T-helper 2 cell treated with Interferon-gamma antibody and Interleukin-4, amounts not matched to agents 100 ng/mL and 5 ng/mL, for 36 hours (primary cell): ENCODE results near the gene PRG2. TPM values are rescaled to one million over a fixed set of nuclear protein-coding genes. Genes with fewer than 3 reads are reported as not detected.

Experiments
- intact Hi-C: fragments of 100-400 bp; cut with micrococcal nuclease; formaldehyde crosslinking; loops from one replicate; pipeline ENCODE4 v1.15.1; 2023
- total RNA-seq: library from RNA; stranded (reverse); gene quantifications from 2 replicates; pipeline ENCODE4 v1.2.3, GENCODE V29; 2022

PRG2 gene
- total RNA-seq, 1 donor from 2014 or later = 0.45 TPM

DNA sequence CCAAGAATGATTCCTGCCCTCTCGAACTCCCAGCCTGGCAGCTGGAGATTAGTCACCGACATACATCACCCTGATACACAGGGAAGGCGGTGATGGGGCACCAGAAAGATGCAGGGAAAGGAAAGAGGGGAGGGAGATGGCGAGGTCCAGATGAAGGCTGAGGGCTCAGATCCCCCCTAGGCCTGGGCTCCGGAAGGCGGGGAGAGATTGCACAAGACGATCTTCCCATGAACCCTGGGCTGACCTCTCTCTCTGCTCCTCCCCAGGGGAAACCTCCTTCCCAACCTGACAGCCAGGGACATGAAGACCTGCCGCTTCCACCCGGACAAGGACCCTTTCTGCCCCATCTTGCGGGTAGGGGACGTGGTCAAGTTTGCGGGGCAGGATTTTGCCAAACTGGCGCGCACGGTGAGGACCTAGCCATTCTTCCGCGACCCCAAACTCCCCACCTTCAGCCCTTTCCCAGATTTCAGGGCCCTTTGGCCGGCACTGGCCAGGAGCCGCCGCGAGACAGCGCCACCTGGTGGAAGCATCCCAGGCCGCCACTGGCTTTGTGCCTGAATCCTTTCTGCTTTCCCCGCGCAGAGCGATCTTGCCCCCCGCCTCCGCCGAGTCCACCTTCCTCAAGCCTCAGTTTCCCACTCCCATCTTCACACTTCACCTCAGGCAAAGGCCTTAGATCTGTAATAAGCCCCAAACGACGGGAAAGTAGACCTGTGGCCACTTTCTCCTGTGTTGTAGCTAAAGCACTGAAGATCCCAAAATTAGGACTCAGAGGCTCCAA is 40.8 kb downstream of the PRG2 start:
- intact Hi-C loops = loop anchor here (5.0 kb wide), 2 partner anchors 108 to 507 kb away; no protein-coding TSS in a partner anchor

DNA sequence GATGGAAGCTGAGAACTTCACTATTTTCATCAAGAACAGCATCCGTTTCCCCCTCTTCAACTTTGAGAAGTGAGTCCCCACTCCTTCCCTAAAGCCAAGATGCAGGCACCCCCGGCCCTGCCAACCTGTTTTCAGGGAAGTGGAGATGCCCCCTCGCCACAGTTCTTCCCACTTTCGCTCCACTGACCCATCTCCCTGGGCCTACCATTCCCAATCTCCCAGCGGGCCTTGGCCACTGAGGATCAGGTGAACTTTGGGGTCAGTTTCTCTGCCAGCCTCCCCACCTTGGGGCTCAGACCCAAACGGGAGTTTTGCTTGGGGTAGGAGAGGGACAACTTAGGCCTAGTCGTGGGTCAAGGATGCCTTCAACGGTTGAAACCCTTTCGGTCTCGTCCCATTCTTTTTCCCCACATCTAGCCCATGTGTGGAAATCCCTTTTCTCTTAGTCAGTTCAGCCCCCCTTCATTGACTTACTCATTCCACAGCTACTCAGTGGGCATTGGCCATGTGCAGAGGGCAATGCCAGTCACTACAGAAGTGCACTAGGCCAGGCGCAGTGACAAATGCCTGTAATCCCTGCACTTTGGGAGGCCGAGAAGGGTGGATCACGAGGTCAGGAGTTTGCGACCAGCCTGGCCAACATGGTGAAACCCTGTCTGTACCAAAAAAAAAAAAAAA is 41.7 kb downstream of the PRG2 start:
- intact Hi-C loops = loop anchor here (5.0 kb wide), 2 partner anchors 109 to 506 kb away; no protein-coding TSS in a partner anchor

DNA sequence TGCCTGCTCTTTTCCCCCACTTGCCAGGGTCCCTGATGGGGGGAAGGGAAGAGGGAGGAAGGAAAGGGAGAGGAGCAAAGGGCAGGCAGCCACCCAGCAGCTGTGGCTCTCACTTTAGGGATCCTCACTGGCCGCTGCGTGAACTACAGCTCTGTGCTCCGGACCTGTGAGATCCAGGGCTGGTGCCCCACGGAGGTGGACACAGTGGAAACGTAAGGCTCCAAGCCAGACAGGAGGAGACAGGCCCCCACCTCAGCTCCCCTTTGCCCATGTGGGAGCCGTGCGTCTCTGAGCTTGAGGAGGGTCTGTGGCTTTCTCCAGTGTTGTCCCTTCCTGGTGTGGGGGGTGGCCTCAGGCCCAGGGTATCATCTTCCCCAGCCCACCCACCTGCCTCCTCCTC is 42.4 kb downstream of the PRG2 start:
- intact Hi-C loops = loop anchor here (5.0 kb wide), 2 partner anchors 109 to 506 kb away; no protein-coding TSS in a partner anchor

DNA sequence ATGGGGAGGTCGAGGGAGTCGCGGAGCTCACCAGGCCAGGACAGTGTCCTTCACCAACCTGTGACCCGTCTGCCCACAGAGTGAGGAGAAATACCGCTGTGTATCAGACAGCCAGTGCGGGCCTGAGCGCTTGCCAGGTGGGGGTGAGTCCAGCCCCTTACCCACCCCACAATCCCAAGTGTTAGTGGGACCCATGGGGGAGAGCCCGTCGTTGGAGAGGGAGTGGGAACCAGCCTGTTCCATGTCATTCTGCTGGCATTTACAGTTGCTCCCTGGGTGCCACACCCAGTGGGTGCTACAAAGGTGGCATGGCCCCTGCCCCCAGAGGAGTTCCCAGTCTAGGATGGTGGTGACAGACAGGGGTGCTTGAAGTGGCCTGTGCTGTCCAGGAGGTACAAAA is 43.1 kb downstream of the PRG2 start:
- intact Hi-C loops = loop anchor here (5.0 kb wide), 2 partner anchors 110 to 505 kb away; no protein-coding TSS in a partner anchor

DNA sequence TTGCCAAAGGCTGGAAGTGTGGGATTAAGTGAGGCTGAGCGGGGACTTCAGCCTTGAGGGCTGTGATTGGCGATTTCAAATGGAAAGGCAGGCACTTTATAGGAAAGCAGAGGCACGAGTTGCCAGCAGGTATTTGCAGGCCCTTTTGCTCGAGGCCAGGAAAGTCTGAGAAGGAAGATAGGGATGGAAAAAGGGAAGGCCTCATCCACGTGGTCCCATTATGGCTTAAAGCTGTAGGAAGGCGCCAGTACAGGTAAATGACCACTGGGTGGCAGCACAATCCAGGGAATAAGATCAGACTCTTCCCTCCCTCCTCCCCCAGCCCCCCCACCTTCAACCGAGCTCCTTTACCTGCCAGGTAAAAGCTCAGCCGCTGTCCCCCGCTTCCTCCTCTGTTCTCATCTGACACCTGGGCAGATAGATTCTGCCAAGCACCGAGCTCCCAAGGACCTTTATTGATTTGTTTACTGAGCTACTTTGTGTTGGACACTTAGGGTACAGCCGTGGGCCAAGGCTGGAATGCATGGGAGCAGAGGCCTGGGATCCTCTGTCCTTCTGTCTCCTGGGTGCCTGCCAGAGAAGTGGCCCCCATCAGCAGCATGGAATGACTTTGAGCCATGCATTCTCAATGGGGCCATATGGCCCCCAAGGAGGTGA is 44.8 kb downstream of the PRG2 start:
- intact Hi-C loops = loop anchor here (1.0 to 5.0 kb wide), 6 partner anchors 112 to 503 kb away; no protein-coding TSS in a partner anchor

DNA sequence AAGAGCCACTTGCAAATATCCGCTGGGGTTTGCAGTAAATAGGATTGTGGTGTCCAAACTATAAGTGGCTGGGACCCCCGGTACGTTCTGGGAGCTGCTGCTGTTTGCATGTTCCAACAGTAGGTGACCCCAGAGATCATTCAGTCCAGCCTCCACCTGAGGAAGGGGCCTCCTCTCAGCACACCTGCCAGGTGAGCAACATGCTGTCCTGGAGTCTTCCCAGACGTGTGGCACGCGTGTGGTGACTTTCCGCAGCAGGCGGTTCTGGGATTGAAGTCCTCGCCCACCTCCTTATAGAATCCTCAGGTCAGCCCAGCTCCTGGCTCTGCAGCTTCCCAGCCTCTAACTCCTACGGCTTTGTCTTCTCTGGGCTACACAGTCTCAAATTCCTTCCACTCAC is 45.6 kb downstream of the PRG2 start:
- intact Hi-C loops = loop anchor here (1.0 to 5.0 kb wide), 6 partner anchors 112 to 503 kb away; no protein-coding TSS in a partner anchor

DNA sequence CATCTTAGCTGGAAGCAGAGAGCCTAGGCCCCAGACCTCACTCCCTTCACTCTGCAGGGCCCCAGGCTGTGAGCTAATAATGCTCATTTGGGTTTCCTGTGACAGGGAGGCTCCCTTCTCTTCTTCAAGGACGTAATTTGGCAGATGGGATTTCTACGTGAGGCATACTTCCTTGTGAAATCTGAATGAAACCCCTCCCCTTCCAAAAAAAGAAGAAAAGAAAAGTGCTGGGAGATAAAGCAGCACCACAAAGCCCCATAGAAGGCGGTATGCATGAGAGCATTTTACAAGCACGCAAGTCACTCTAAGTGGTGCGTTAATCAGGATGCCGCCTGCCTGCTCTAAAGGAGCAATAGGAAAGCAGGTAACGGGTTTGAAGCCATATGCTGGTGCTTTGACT is 46.6 kb downstream of the PRG2 start:
- intact Hi-C loops = loop anchor here (2.0 kb wide), 1 partner anchor 297 kb away; no protein-coding TSS in a partner anchor

DNA sequence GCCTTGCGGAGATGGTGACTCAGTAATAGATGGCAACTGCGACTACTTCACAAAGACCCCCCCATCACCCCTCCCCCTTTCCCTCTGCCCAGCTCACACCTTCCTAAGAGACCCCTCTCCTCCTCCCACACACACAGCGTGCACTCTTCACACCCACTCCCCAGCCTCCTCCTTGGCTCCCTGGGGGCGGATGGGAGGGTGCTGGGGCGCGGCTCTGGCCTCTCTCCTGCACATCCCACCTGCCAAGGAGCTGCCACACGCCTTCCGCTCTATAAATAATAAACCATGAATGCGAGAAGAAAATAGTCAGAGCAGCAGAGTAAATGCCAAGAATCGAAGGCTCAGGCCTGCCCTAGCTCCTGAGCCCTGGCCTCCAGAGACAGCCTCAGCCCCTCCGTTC is 47.7 kb downstream of the PRG2 start:
- intact Hi-C loops = no loop called here

DNA sequence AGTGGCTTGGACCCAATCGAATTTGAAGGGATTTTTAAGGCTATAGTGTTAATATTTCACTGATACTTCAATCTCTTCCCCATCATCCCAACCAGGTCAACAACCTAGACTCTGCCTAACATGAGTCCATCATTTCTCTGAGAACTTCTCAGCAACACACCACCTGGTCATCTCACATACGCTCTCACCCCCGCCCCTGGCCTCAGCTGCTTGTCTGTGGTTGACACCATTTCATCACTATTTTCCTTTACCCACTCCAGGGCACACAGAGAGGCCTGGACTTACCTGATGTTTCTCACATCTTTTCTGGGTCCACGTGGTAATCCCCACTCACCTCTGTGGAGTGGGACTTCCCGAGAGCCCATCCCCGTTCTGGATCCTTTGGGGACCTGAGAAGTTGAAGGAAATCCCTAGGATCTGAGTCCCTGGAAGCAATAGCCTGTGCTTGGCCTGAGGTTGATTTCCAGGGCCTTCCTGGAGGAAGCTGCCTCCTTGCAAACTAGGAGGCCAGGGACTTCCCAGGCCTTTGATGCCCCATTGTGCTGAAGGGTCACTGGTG is 49.1 kb downstream of the PRG2 start:
- intact Hi-C loops = no loop called here

DNA sequence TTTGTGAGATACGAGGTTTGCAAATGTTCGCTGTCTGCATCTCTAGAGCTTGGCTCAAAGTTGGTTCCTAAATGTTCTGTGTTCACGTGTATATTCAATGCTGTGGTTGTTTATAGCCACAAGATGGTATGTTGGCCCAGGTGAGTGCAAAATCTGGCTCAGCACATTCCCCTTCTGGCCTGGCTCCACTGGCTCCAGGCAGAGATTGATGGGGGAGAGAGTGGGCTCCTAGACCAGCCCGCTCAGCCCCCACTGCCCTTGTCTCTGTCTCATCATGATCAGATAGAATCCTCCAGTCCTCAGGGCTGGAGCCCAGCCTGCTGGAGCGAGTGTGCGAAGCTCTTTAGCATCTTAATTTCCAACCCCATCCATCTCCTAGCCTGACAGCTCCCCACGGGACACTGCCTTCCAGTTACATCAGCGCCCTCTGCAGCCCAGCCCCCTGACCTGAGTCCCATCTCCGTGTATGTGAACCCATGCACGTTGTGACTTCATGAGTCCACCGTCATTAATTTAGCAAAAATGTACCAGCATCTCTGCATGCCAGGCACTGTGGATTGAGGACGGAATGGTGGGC is 50.3 kb downstream of the PRG2 start:
- intact Hi-C loops = no loop called here

DNA sequence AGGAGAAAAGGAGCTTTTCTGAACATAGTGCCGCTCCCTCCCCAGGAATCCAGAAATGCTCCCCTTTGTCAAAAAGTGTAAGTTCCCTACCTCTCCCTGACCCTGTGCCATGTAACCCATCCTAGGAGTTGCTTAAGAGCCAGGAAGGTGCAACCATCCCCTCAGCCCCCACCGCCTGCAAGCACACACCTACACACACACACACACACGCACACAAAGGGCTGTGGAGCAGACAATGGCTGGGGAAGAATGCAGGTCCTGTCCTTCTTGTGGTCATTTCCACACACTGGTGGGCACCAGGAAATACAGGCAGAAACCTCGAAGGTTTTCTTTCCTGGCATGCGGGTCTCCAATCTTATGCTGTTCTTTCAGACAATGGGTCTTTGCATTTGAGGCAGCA is 51.1 kb downstream of the PRG2 start:
- intact Hi-C loops = loop anchor here (5.0 kb wide), 2 partner anchors 403 to 453 kb away; partner anchors contain the start of gene SELENOH

DNA sequence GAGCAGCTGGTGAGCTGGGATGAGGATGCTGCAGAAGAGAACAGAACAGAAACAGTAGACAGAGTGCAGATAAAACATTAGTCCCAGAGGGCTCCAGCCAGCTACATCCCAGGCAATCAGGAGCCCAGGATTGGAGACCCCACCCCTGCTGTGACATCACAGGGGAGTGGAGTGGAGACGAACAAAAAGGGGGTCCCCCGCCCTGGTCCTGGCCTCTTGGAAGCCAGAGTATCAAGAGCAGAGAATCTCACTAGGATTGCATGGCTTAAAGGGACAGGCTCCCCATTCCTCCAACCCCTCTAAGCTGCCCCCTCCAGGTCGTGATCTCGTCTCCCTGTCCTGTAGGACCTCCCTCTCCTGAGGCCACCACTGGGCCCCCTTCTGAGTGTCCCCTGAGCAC is 52.3 kb downstream of the PRG2 start, which contains the start of gene P2RX3:
Gene P2RX3, plus strand, starts transcription at position 211 of the 400 bp plus-strand sequence. CDS start 199 bp downstream, outside the sequence.
- intact Hi-C loops = loop anchor here (5.0 kb wide), 2 partner anchors 404 to 454 kb away; partner anchors contain the start of gene SELENOH

DNA sequence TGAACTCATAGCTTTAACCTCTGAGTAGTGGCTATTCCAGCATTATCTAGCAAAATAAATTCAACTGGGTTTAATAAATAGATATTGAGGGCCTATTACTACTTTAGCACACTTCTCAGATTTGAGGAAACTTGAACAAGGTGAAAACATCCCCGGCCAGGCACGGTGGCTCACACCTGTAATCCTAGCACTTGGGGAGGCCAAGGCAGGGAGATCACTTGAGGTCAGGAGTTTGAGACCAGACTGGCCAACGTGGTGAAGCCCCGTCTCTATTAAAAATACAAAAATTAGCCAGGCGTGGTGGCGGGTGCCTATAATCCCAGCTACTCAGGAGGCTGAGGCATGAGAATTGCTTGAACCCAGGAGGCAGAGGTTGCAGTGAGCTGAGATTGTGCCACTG is 53.6 kb downstream of the PRG2 start:
- intact Hi-C loops = loop anchor here (5.0 kb wide), 2 partner anchors 405 to 455 kb away; partner anchors contain the start of gene SELENOH

Other genes starting within 250 kb of the PRG2 start
- not detected in 2 replicates for gene LRRC55, start 208.7 kb downstream of the PRG2 start, total RNA-seq
- gene APLNR, start 153.4 kb downstream of the PRG2 start, total RNA-seq = not detected in 2 replicates
- 8.5 and 9.0 TPM in 2 replicates for gene TNKS1BP1, start 65.7 kb downstream of the PRG2 start, total RNA-seq
- gene SSRP1, start 54.8 kb downstream of the PRG2 start, total RNA-seq = 180 TPM in 2 replicates
- not detected in 2 replicates for gene P2RX3, start 52.3 kb downstream of the PRG2 start, total RNA-seq
- gene PRG3, start 9.5 kb downstream of the PRG2 start, total RNA-seq = not detected in 2 replicates
- 107 and 108 TPM in 2 replicates for gene SLC43A3, start 36.5 kb upstream of the PRG2 start, total RNA-seq
- 0.20 TPM in 2 replicates for gene RTN4RL2, start 69.9 kb upstream of the PRG2 start, total RNA-seq
- 25.4 and 26.3 TPM in 2 replicates for gene SLC43A1, start 125.1 kb upstream of the PRG2 start, total RNA-seq
- 63.0 and 67.7 TPM in 2 replicates for gene TIMM10, start 140.1 kb upstream of the PRG2 start, total RNA-seq
- gene SMTNL1, start 146.9 kb upstream of the PRG2 start, total RNA-seq = not detected in 2 replicates
- 238 and 241 TPM in 2 replicates for gene UBE2L6, start 177.0 kb upstream of the PRG2 start, total RNA-seq
- not detected in 2 replicates for gene SERPING1, start 207.0 kb upstream of the PRG2 start, total RNA-seq